Kidney (tissue), 14 donors: Measurements from ENCODE around the gene HSPA12A. TPM values are rescaled to one million over a fixed set of nuclear protein-coding genes. Genes with fewer than 3 reads are reported as not detected.

ENCODE experiments used
- DNase-seq, 5 donors: peaks; one replicate each; pipeline ENCODE4 v3.0.0-alpha.2; 2013 to 2020
- FAIRE-seq: peaks from 2 replicates; lab custom pipeline; 2012; peaks lifted over from hg19 to GRCh38; lab: Jason Lieb, UNC
- H3K27ac ChIP-seq, 2 donors: one replicate each; pipeline ENCODE4 v1.7.0; 2013; ENCODE audit warnings: low read depth in 2 of 2, low read length in 2 of 2, inconsistent platforms in 1 of 2
- H3K27me3 ChIP-seq: one replicate; pipeline ENCODE4 v1.7.1; 2013; ENCODE audit warnings: low read length, inconsistent platforms; ENCODE audit not compliant: control insufficient read depth, insufficient read depth
- H3K36me3 ChIP-seq, 3 donors: one replicate each; pipeline versions ENCODE4 v1.7.0 to v1.7.1; 2013; ENCODE audit warnings: low read length in 3 of 3, control low read depth in 1 of 3, inconsistent platforms in 1 of 3; ENCODE audit not compliant: insufficient read depth in 3 of 3, control insufficient read depth in 2 of 3
- H3K4me1 ChIP-seq, 3 donors: one replicate each; pipeline versions ENCODE4 v1.7.0 to v1.7.1; 2013; ENCODE audit warnings: low read length in 3 of 3, inconsistent platforms in 1 of 3, low read depth in 1 of 3; ENCODE audit not compliant: control insufficient read depth in 2 of 3, insufficient read depth in 2 of 3
- H3K4me3 ChIP-seq, 3 donors: one replicate each; pipeline versions ENCODE4 v1.7.0 to v1.8.1; 2013; ENCODE audit warnings: low read length in 3 of 3, control low read depth in 1 of 3, inconsistent platforms in 1 of 3
- H3K9ac ChIP-seq, 3 donors: one replicate each; pipeline versions ENCODE4 v1.7.0 to v1.7.1; 2013; ENCODE audit warnings: low read length in 3 of 3, control low read depth in 1 of 3, inconsistent platforms in 1 of 3
- H3K9me3 ChIP-seq, 3 donors: one replicate each; pipeline versions ENCODE4 v1.7.0 to v1.7.1; 2013; ENCODE audit warnings: low read length in 3 of 3, control low read depth in 1 of 3, inconsistent platforms in 1 of 3; ENCODE audit not compliant: control insufficient read depth in 2 of 3, insufficient read depth in 1 of 3
- CTCF ChIP-seq: IDR thresholded peaks from 3 replicates; pipeline ENCODE4 v1.5.1; 2012; ENCODE audit warnings: mild to moderate bottlenecking, moderate library complexity, borderline replicate concordance; ENCODE audit not compliant: insufficient read depth; ENCODE audit errors: extremely low read depth
- intact Hi-C: fragments of 100-400 bp; cut with DNase I; formaldehyde crosslinking; loops from one replicate; pipeline ENCODE4 v1.11.1; 2022
- polyA plus RNA-seq: library from polyadenylated mRNA; stranded (reverse); fragments of 350-450 nt; fragmentation: Illumina TruSeq; extraction: RNeasy Lipid Tissue Mini Kit (QIAGEN cat#74804); gene quantifications from one replicate; pipeline ENCODE4 v1.2.3, GENCODE V29; 2014; ENCODE audit warnings: low read depth, low replicate concordance; ENCODE audit not compliant: insufficient read depth
- total RNA-seq: library from RNA; stranded (reverse); fragmentation: NEBNext Ultra II Directional; extraction: Animal tissue kit (Norgen Biotek cat#: 25700); gene quantifications from one replicate; pipeline ENCODE4 v1.2.1, GENCODE V29; 2021
- donor health status: control.
- donor health status: control.
- donor health status: control.
- donor health status: control.
- donor health status: control.
- donor health status: DM: yes; HTN: yes; CAD: no.
- donor health status: Normal renal cell carcinoma (clear cell type).

The HSPA12A gene
- total and polyA plus RNA-seq, 2 donors from 2014 or later: 18.9 to 33.5 TPM

GRCh38 chr10:116694243-116694926 is 48.0 kb downstream of the HSPA12A start:
- FAIRE-seq: no peak
- peak in 4 of 5 donors; percentile 69 to 89 (median 82) for DNase-seq
- no peak for TF ChIP-seq CTCF
- Histone ChIP-seq H3K4me3 (peak overlapping the region in 1 of 3 donors; percentile 19), H3K9me3 (no peaks in the 10 kb centered on the region), H3K27me3 (no peaks in the 10 kb centered on the region), H3K27ac (peak overlapping the region; percentile 33 to 41), H3K4me1 (peaks cover 0 to 20% (median 13%) of the 10 kb centered on the region in 3 donors), H3K9ac (no peak overlapping the region), H3K36me3 (peaks cover 2 to 12% (median 9%) of the 10 kb centered on the region in 3 donors)
- intact Hi-C loops: no loop called here

- Histone ChIP-seq H3K27ac (no peak overlapping the region), H3K4me3 (no peak overlapping the region)
- no peak for FAIRE-seq
These were observed 50.1 kb downstream of the HSPA12A start for GRCh38 chr10:116692225-116692624.

GRCh38 chr10:116691635-116692034 is 50.7 kb downstream of the HSPA12A start:
- Histone ChIP-seq H3K9me3 (no peaks in the 10 kb centered on the region), H3K27ac (no peak overlapping the region), H3K36me3 (peaks cover 0 to 9% (median 2%) of the 10 kb centered on the region in 3 donors), H3K27me3 (no peaks in the 10 kb centered on the region), H3K9ac (no peak overlapping the region), H3K4me3 (no peak overlapping the region), H3K4me1 (peaks cover 0 to 26% (median 13%) of the 10 kb centered on the region in 3 donors)
- DNase-seq: no peak
- no peak for TF ChIP-seq CTCF
- FAIRE-seq: no peak
- intact Hi-C loops: no loop called here

More at GRCh38 chr10:116692225-116692624, 50.1 kb downstream of the HSPA12A start:
- Histone ChIP-seq H3K36me3 (peaks cover 0 to 9% (median 2%) of the 10 kb centered on the region in 3 donors), H3K9ac (no peak overlapping the region), H3K9me3 (no peaks in the 10 kb centered on the region), H3K27me3 (no peaks in the 10 kb centered on the region), H3K4me1 (peaks cover 0 to 26% (median 13%) of the 10 kb centered on the region in 3 donors)
- DNase-seq: no peak
- intact Hi-C loops: no loop called here
- TF ChIP-seq CTCF: no peak
